ENCODE results near the gene DMRT2. TPM values are rescaled to one million over a fixed set of nuclear protein-coding genes. Genes with fewer than 3 reads are reported as not detected.
A peak's percentile ranks its signal among the peaks of the same experiment; 100 is the strongest.

The DMRT2 gene
- total and polyA plus RNA-seq, 2 donors: 19.0 to 35.2 TPM

- H3K4me3 ChIP-seq (ENCODE audit: low read length in 2 of 2): no peak overlapping the region
- WGBS: 56% methylated on average over 3 of the region's 3 CpGs
- H3K9me3 ChIP-seq (ENCODE audit: control insufficient read depth in 2 of 2, insufficient read depth in 1 of 2, low read length in 1 of 2): no peaks in the 10 kb centered on the region
- DNase-seq (ENCODE audit: low read depth in 6 of 9, low spot score in 9 of 9): no peak
- no peaks in the 10 kb centered on the region for H3K27me3 ChIP-seq (ENCODE audit: control insufficient read depth in 2 of 2, insufficient read depth in 1 of 2, low read length in 1 of 2)
- H3K27ac ChIP-seq (ENCODE audit: low read depth in 1 of 2, low read length in 1 of 2): no peak overlapping the region
- H3K36me3 ChIP-seq (ENCODE audit: control insufficient read depth in 2 of 2, insufficient read depth in 2 of 2, low read length in 1 of 2): no peaks in the 10 kb centered on the region
- no peaks in the 10 kb centered on the region for H3K4me1 ChIP-seq (ENCODE audit: control insufficient read depth in 2 of 2, insufficient read depth in 2 of 2, low read length in 2 of 2)
Measured at GRCh38 chr9:1070692-1071091, 20.5 kb downstream of the DMRT2 start.

GRCh38 chr9:1071730-1072129 lies 21.6 kb downstream of the DMRT2 start:
- Histone ChIP-seq H3K27me3 (ENCODE audit: control insufficient read depth in 2 of 2, insufficient read depth in 1 of 2, low read length in 1 of 2) (no peaks in the 10 kb centered on the region), H3K4me3 (ENCODE audit: low read length in 2 of 2) (no peak overlapping the region), H3K36me3 (ENCODE audit: control insufficient read depth in 2 of 2, insufficient read depth in 2 of 2, low read length in 1 of 2) (no peaks in the 10 kb centered on the region), H3K4me1 (ENCODE audit: control insufficient read depth in 2 of 2, insufficient read depth in 2 of 2, low read length in 2 of 2) (no peaks in the 10 kb centered on the region), H3K27ac (ENCODE audit: low read depth in 1 of 2, low read length in 1 of 2) (peak overlapping the region in 1 of 2 donors; percentile 59), H3K9me3 (ENCODE audit: control insufficient read depth in 2 of 2, insufficient read depth in 1 of 2, low read length in 1 of 2) (no peaks in the 10 kb centered on the region)
- WGBS: 67% methylated on average over 3 of the region's 3 CpGs
- peak in 1 of 9 donors; percentile 28 for DNase-seq (ENCODE audit: low read depth in 6 of 9, low spot score in 9 of 9)

GRCh38 chr9:1073497-1073896 lies 23.3 kb downstream of the DMRT2 start:
- WGBS: 89% methylated on average over 1 of the region's 1 CpG
- Histone ChIP-seq H3K27me3 (ENCODE audit: control insufficient read depth in 2 of 2, insufficient read depth in 1 of 2, low read length in 1 of 2) (no peaks in the 10 kb centered on the region), H3K27ac (ENCODE audit: low read depth in 1 of 2, low read length in 1 of 2) (no peak overlapping the region), H3K4me3 (ENCODE audit: low read length in 2 of 2) (no peak overlapping the region), H3K36me3 (ENCODE audit: control insufficient read depth in 2 of 2, insufficient read depth in 2 of 2, low read length in 1 of 2) (no peaks in the 10 kb centered on the region), H3K4me1 (ENCODE audit: control insufficient read depth in 2 of 2, insufficient read depth in 2 of 2, low read length in 2 of 2) (no peaks in the 10 kb centered on the region), H3K9me3 (ENCODE audit: control insufficient read depth in 2 of 2, insufficient read depth in 1 of 2, low read length in 1 of 2) (no peaks in the 10 kb centered on the region)
- no peak for DNase-seq (ENCODE audit: low read depth in 6 of 9, low spot score in 9 of 9)

DNA sequence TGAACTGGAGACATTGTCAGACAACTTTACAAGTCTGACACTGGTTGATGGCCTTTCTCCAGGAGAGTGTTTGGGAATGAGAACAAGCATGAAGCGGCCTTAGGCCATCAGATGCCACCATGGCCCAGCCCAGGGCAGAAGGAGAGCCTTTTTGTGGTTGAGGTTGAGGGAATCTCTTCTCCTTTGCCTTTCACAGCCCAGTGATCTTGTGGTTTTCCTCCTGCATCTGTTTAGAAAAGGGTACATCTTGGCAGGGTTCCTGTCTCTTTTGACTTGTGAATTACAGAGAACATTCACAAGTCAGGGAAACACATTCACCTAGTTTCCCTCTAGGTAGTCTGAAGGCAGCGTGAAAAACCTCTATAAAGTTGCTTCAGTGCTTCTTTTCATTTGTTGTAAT lies 27.5 kb downstream of the DMRT2 start:
- no peak for DNase-seq (ENCODE audit: low read depth in 6 of 9, low spot score in 9 of 9)
- WGBS: 57% methylated on average over 2 of the region's 2 CpGs
- H3K9me3 ChIP-seq (ENCODE audit: control insufficient read depth in 2 of 2, insufficient read depth in 1 of 2, low read length in 1 of 2): no peaks in the 10 kb centered on the region
- no peaks in the 10 kb centered on the region for H3K4me1 ChIP-seq (ENCODE audit: control insufficient read depth in 2 of 2, insufficient read depth in 2 of 2, low read length in 2 of 2)
- H3K36me3 ChIP-seq (ENCODE audit: control insufficient read depth in 2 of 2, insufficient read depth in 2 of 2, low read length in 1 of 2): no peaks in the 10 kb centered on the region
- H3K27ac ChIP-seq (ENCODE audit: low read depth in 1 of 2, low read length in 1 of 2): no peak overlapping the region
- H3K4me3 ChIP-seq (ENCODE audit: low read length in 2 of 2): no peak overlapping the region
- no peaks in the 10 kb centered on the region for H3K27me3 ChIP-seq (ENCODE audit: control insufficient read depth in 2 of 2, insufficient read depth in 1 of 2, low read length in 1 of 2)

DNA sequence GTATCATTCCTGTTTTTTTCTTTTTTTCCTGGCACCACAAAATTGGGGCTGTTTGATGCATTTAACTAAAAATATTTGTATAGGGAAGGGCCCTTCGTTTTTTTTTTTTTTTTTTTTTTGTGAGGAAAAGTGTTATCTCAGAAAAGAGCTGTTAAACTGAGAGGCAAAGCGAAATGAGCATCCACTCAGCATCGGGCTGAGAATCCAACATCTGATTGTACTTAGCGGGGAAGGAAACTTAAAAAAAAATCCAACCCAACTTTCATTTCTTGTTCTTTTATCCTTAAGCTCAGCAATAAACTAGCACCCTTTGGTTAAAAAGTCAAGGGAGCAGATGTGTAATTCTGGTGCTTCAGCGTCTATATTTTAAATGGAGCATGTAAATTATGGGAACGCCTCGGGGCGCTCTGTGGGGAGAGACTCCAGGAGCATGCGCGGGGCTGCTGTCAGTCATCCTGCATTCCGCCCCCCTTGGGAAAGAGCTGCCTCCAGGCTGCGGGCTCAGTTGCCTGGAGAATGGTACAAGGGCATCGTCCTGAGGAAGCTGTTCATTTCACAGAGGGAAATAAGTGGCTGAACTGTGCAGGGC lies 33.3 kb downstream of the DMRT2 start:
- Histone ChIP-seq H3K9me3 (ENCODE audit: control insufficient read depth in 2 of 2, insufficient read depth in 1 of 2, low read length in 1 of 2) (no peaks in the 10 kb centered on the region), H3K4me3 (ENCODE audit: low read length in 2 of 2) (no peak overlapping the region), H3K4me1 (ENCODE audit: control insufficient read depth in 2 of 2, insufficient read depth in 2 of 2, low read length in 2 of 2) (no peaks in the 10 kb centered on the region), H3K36me3 (ENCODE audit: control insufficient read depth in 2 of 2, insufficient read depth in 2 of 2, low read length in 1 of 2) (no peaks in the 10 kb centered on the region), H3K27ac (ENCODE audit: low read depth in 1 of 2, low read length in 1 of 2) (no peak overlapping the region), H3K27me3 (ENCODE audit: control insufficient read depth in 2 of 2, insufficient read depth in 1 of 2, low read length in 1 of 2) (no peaks in the 10 kb centered on the region)
- no peak for DNase-seq (ENCODE audit: low read depth in 6 of 9, low spot score in 9 of 9)
- 20% methylated on average over 13 of the region's 13 CpGs for WGBS

DNA sequence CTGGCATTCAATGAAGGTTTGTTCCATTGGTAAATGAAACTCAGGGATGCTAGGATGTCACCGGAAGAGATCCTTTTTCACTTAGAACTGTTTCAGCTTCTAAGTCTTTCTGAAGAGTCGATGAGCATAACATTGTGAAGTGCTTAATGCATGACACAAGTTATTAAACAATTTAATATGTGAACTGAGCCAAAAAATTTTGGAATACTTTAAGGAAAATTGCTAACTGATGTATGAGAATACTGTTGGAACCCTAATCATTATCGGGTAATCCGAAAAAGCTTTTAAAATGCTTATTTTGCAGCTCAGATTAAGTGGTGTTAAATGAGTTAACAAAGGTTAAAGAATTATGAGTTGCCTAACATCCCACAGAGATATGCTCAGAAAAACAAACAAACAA lies 34.9 kb downstream of the DMRT2 start:
- Histone ChIP-seq H3K4me1 (ENCODE audit: control insufficient read depth in 2 of 2, insufficient read depth in 2 of 2, low read length in 2 of 2) (no peaks in the 10 kb centered on the region), H3K27me3 (ENCODE audit: control insufficient read depth in 2 of 2, insufficient read depth in 1 of 2, low read length in 1 of 2) (no peaks in the 10 kb centered on the region), H3K9me3 (ENCODE audit: control insufficient read depth in 2 of 2, insufficient read depth in 1 of 2, low read length in 1 of 2) (no peaks in the 10 kb centered on the region), H3K27ac (ENCODE audit: low read depth in 1 of 2, low read length in 1 of 2) (no peak overlapping the region), H3K36me3 (ENCODE audit: control insufficient read depth in 2 of 2, insufficient read depth in 2 of 2, low read length in 1 of 2) (no peaks in the 10 kb centered on the region), H3K4me3 (ENCODE audit: low read length in 2 of 2) (no peak overlapping the region)
- no peak for DNase-seq (ENCODE audit: low read depth in 6 of 9, low spot score in 9 of 9)
- 90% methylated on average over 4 of the region's 4 CpGs for WGBS

- WGBS: 85% methylated on average over 3 of the region's 3 CpGs
- no peaks in the 10 kb centered on the region for H3K36me3 ChIP-seq (ENCODE audit: control insufficient read depth in 2 of 2, insufficient read depth in 2 of 2, low read length in 1 of 2)
- H3K4me1 ChIP-seq (ENCODE audit: control insufficient read depth in 2 of 2, insufficient read depth in 2 of 2, low read length in 2 of 2): no peaks in the 10 kb centered on the region
Measured at GRCh38 chr9:1086517-1086916, 36.4 kb downstream of the DMRT2 start.

DNA sequence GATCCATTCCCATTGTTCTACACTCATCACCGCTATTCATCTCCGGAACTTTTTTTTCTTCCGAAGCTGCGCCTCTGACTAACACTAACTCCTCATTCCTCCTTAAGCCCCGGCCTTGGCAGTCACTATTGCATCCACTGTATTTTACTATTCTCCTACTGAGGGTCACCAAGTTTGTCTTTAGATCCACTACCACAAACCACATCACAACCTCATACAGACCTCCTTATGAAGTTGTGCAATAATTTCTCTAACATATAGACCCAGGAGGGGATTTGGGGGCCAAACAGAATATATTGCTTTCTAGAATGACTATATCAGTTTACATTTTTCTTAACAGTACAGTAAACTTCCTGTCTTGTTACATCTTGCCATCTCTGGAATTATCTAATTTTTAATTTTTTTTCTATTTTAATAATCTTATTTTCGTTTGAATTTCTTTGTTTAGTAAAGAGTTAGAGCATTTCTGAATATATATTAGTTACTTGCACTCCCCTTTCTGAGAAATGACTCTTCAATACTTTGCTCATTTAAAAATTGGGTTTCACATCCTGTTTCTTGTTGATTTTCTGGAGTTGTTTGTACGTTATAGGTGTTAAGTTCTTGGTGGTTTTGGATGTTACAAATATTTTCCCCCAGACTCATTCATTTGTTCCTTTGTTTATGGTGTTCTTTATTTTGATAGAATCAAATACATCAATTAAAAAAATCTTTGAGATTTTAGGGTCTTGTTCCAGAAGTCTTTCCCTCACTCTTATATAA lies 37.1 kb downstream of the DMRT2 start:
- Histone ChIP-seq H3K9me3 (ENCODE audit: control insufficient read depth in 2 of 2, insufficient read depth in 1 of 2, low read length in 1 of 2) (no peaks in the 10 kb centered on the region), H3K36me3 (ENCODE audit: control insufficient read depth in 2 of 2, insufficient read depth in 2 of 2, low read length in 1 of 2) (no peaks in the 10 kb centered on the region), H3K27ac (ENCODE audit: low read depth in 1 of 2, low read length in 1 of 2) (no peak overlapping the region), H3K4me1 (ENCODE audit: control insufficient read depth in 2 of 2, insufficient read depth in 2 of 2, low read length in 2 of 2) (no peaks in the 10 kb centered on the region), H3K27me3 (ENCODE audit: control insufficient read depth in 2 of 2, insufficient read depth in 1 of 2, low read length in 1 of 2) (no peaks in the 10 kb centered on the region), H3K4me3 (ENCODE audit: low read length in 2 of 2) (no peak overlapping the region)
- no peak for DNase-seq (ENCODE audit: low read depth in 6 of 9, low spot score in 9 of 9)
- 91% methylated on average over 7 of the region's 7 CpGs for WGBS

More at GRCh38 chr9:1086517-1086916, 36.4 kb downstream of the DMRT2 start:
- Histone ChIP-seq H3K27me3 (ENCODE audit: control insufficient read depth in 2 of 2, insufficient read depth in 1 of 2, low read length in 1 of 2) (no peaks in the 10 kb centered on the region), H3K4me3 (ENCODE audit: low read length in 2 of 2) (no peak overlapping the region), H3K27ac (ENCODE audit: low read depth in 1 of 2, low read length in 1 of 2) (no peak overlapping the region), H3K9me3 (ENCODE audit: control insufficient read depth in 2 of 2, insufficient read depth in 1 of 2, low read length in 1 of 2) (no peaks in the 10 kb centered on the region)
- DNase-seq (ENCODE audit: low read depth in 6 of 9, low spot score in 9 of 9): no peak

DNA sequence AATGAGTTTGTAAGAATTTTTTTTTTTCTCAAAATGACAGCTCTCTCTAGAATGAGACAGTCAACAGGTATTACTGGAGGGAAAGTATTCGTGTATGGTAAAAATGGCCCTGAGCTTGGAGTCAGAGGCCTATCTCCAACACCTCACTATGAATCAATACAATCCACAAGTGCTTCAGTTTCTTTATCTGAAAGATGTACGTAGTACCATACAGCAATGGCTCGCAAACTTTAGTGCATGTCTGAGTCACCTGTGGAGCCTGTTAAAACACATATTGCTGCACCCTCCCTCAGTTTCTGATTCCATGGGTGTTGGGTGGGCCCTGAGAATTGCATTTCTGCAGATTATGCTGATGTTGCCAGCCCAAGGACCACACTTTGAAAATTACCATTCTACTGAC lies 44.6 kb downstream of the DMRT2 start:
- H3K36me3 ChIP-seq (ENCODE audit: control insufficient read depth in 2 of 2, insufficient read depth in 2 of 2, low read length in 1 of 2): no peaks in the 10 kb centered on the region
- H3K27ac ChIP-seq (ENCODE audit: low read depth in 1 of 2, low read length in 1 of 2): no peak overlapping the region
- H3K4me3 ChIP-seq (ENCODE audit: low read length in 2 of 2): no peak overlapping the region
- no peaks in the 10 kb centered on the region for H3K4me1 ChIP-seq (ENCODE audit: control insufficient read depth in 2 of 2, insufficient read depth in 2 of 2, low read length in 2 of 2)
- no peaks in the 10 kb centered on the region for H3K27me3 ChIP-seq (ENCODE audit: control insufficient read depth in 2 of 2, insufficient read depth in 1 of 2, low read length in 1 of 2)
- 95% methylated on average over 3 of the region's 3 CpGs for WGBS
- H3K9me3 ChIP-seq (ENCODE audit: control insufficient read depth in 2 of 2, insufficient read depth in 1 of 2, low read length in 1 of 2): no peaks in the 10 kb centered on the region
- no peak for DNase-seq (ENCODE audit: low read depth in 6 of 9, low spot score in 9 of 9)
